CD14-positive monocyte (primary cell): Measurements from ENCODE around the gene FSHR. TPM values are rescaled to one million over a fixed set of nuclear protein-coding genes. Genes with fewer than 3 reads are reported as not detected.

Source experiments
- DNase-seq, 3 donors: peaks; one replicate each; pipeline ENCODE4 v3.0.0-alpha.2; 2011 to 2022
- H2AFZ ChIP-seq: 2 replicates; pipeline ENCODE4 v1.6.0; 2012; ENCODE audit warnings: mild to moderate bottlenecking, low read depth, low read length, inconsistent platforms; ENCODE audit not compliant: insufficient read depth, poor library complexity, severe bottlenecking
- H3K27ac ChIP-seq, 2 donors: 1 replicate in 1 of 2; 2 replicates in 1 of 2; pipeline ENCODE4 v1.5.1; 2012 to 2013; ENCODE audit warnings: low read length in 2 of 2, control low read depth in 1 of 2, inconsistent platforms in 1 of 2, low read depth in 1 of 2, mild to moderate bottlenecking in 1 of 2
- H3K27me3 ChIP-seq, 2 donors: one replicate each; pipeline versions ENCODE4 v1.6.0 to v1.6.1; 2011 to 2013; ENCODE audit warnings: low read length in 2 of 2; ENCODE audit not compliant: control insufficient read depth in 2 of 2, insufficient read depth in 2 of 2
- H3K36me3 ChIP-seq, 2 donors: replicated peaks in 1 of 2; 1 replicate in 1 of 2; 2 replicates in 1 of 2; pipeline versions ENCODE4 v1.5.1 to v1.6.1; 2012 to 2013; ENCODE audit warnings: low read length in 2 of 2, control low read depth in 1 of 2, inconsistent platforms in 1 of 2, mild to moderate bottlenecking in 1 of 2; ENCODE audit not compliant: insufficient read depth in 2 of 2, control insufficient read depth in 1 of 2
- H3K4me1 ChIP-seq, 2 donors: 1 replicate in 1 of 2; 2 replicates in 1 of 2; pipeline versions ENCODE4 v1.5.1 to v1.6.1; 2012 to 2013; ENCODE audit warnings: low read length in 2 of 2, control low read depth in 1 of 2, inconsistent platforms in 1 of 2, mild to moderate bottlenecking in 1 of 2, moderate library complexity in 1 of 2; ENCODE audit not compliant: insufficient read depth in 2 of 2, control insufficient read depth in 1 of 2
- H3K4me2 ChIP-seq: replicated peaks from 2 replicates; pipeline ENCODE3; 2012; ENCODE audit warnings: low read length, moderate library complexity, mild to moderate bottlenecking; ENCODE audit not compliant: poor library complexity, severe bottlenecking; ENCODE audit errors: extremely low read depth
- H3K4me3 ChIP-seq, 3 experiments: fragments of 200-600 bp in 1 of 3; sonication (generic) in 1 of 3; replicated peaks in 1 of 3; 1 replicate in 2 of 3; 2 replicates in 1 of 3; pipeline ENCODE4 v1.5.1; 2011 to 2013; ENCODE audit warnings: low read length in 3 of 3, mild to moderate bottlenecking in 3 of 3, control low read depth in 2 of 3, low read depth in 2 of 3, inconsistent platforms in 1 of 3, moderate library complexity in 1 of 3
- H3K79me2 ChIP-seq: 2 replicates; pipeline ENCODE4 v1.6.0; 2012; ENCODE audit warnings: mild to moderate bottlenecking, control low read depth, inconsistent platforms, low read length, moderate library complexity; ENCODE audit not compliant: insufficient read depth
- H3K9ac ChIP-seq: 2 replicates; pipeline ENCODE4 v1.6.0; 2017; ENCODE audit warnings: low read length, mild to moderate bottlenecking; ENCODE audit not compliant: insufficient read depth, poor library complexity, severe bottlenecking
- H3K9me3 ChIP-seq, 2 donors: replicated peaks in 1 of 2; 1 replicate in 1 of 2; 2 replicates in 1 of 2; pipeline versions ENCODE4 v1.5.1 to v1.6.1; 2012 to 2013; ENCODE audit warnings: low read length in 2 of 2, control low read depth in 1 of 2; ENCODE audit not compliant: control insufficient read depth in 1 of 2, insufficient read depth in 1 of 2
- H4K20me1 ChIP-seq: 2 replicates; pipeline ENCODE4 v1.6.0; 2012; ENCODE audit warnings: mild to moderate bottlenecking, low read length, control low read depth, moderate library complexity; ENCODE audit not compliant: insufficient read depth
- H3K27ac Mint-ChIP-seq, 7 donors: one replicate each; pipeline ENCODE4 v1.8.0; 2020; ENCODE audit warnings: mild to moderate bottlenecking in 7 of 7, mixed read lengths in 7 of 7, moderate library complexity in 6 of 7, inconsistent platforms in 2 of 7
- H3K27me3 Mint-ChIP-seq, 3 donors: one replicate each; pipeline ENCODE4 v1.8.0; 2021 to 2022; ENCODE audit warnings: low read depth in 3 of 3, mild to moderate bottlenecking in 3 of 3, mixed read lengths in 3 of 3, moderate library complexity in 3 of 3, inconsistent platforms in 1 of 3
- H3K36me3 Mint-ChIP-seq, 2 donors: one replicate each; pipeline ENCODE4 v1.8.0; 2020; ENCODE audit warnings: mixed read lengths in 2 of 2, inconsistent platforms in 1 of 2, mild to moderate bottlenecking in 1 of 2
- H3K4me1 Mint-ChIP-seq: one replicate; pipeline ENCODE4 v1.8.0; 2020; ENCODE audit warnings: mild to moderate bottlenecking, mixed read lengths
- H3K4me3 Mint-ChIP-seq, 2 donors: one replicate each; pipeline ENCODE4 v1.8.0; 2020; ENCODE audit warnings: mild to moderate bottlenecking in 2 of 2, mixed read lengths in 2 of 2, moderate library complexity in 1 of 2
- H3K9me3 Mint-ChIP-seq, 7 donors: one replicate each; pipeline ENCODE4 v1.8.0; 2020 to 2022; ENCODE audit warnings: mixed read lengths in 7 of 7, mild to moderate bottlenecking in 6 of 7, moderate library complexity in 6 of 7, inconsistent platforms in 2 of 7
- WGBS: methylation state at CpG from one replicate; pipeline ENCODE4 v1.1.5; 2013; ENCODE audit warnings: missing lambda C conversion rate; ENCODE audit not compliant: insufficient coverage; 5-methylcytosine and 5-hydroxymethylcytosine counted together
- intact Hi-C, 2 donors: fragments of 100-400 bp; cut with micrococcal nuclease; formaldehyde crosslinking; loops; one replicate each; pipeline versions ENCODE4 v1.15.0 to v1.15.1; 2023
- polyA plus RNA-seq, 3 donors: library from polyadenylated mRNA; depleted of rRNA in 1 of 3; unstranded in 2 of 3; stranded (reverse) in 1 of 3; fragments of 300-500 nt in 2 of 3; fragments of >200 nt in 1 of 3; fragmentation: Illumina TruSeq in 2 of 3; gene quantifications; 1 replicate in 2 of 3; 2 replicates in 1 of 3; pipeline ENCODE4 v1.2.3, GENCODE V29; 2012 to 2021
- TF ChIP-seq, protein P1 (sequence below): fragments of 200-600 bp; IDR thresholded peaks from one replicate; pipeline ENCODE4 v1.8.0; 2022; ENCODE audit warnings: antibody characterized with exemption, mild to moderate bottlenecking

Gene FSHR
- polyA plus RNA-seq, 3 donors: not detected

DNA sequence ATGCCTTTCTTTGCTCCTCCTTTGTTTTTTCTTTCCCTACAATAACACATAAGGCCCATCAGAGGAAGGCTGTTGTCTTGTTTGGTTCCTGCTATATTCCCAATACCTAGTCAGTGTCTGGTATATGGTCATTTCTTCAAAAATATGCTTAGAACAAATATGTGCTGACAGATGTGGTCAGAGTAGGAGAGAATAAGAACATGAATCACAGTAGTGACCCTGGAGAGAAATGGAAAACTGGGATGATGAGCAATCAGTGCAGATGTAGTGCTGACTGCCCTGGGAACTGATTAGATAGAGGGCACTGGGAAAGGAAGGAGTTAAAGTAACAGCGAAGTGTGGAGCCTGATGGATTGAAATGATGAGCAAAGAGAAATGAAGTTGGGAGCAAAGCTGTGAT lies 209.4 kb downstream of the FSHR start:
- no peaks in the 10 kb centered on the region for H3K4me1 Mint-ChIP-seq
- no peaks in the 10 kb centered on the region for H3K36me3 Mint-ChIP-seq
- Histone ChIP-seq H3K36me3 (no peaks in the 10 kb centered on the region), H2AFZ (no peak overlapping the region), H3K4me1 (no peaks in the 10 kb centered on the region), H3K4me2 (no peak overlapping the region), H3K79me2 (no peaks in the 10 kb centered on the region), H3K27ac (no peak overlapping the region), H3K9me3 (no peaks in the 10 kb centered on the region), H3K9ac (no peak overlapping the region), H3K27me3 (peaks cover 0 to 2% of the 10 kb centered on the region in 2 donors), H4K20me1 (no peaks in the 10 kb centered on the region), H3K4me3 (no peak overlapping the region)
- intact Hi-C loops: loop anchor here in 1 of 2 donors (5.0 kb wide), 1 partner anchor 1547 kb away; no protein-coding TSS in a partner anchor
- DNase-seq: no peak
- H3K9me3 Mint-ChIP-seq: no peaks in the 10 kb centered on the region
- WGBS: 92% methylated on average over 1 of the region's 1 CpG
- no peak overlapping the region for H3K27ac Mint-ChIP-seq
- TF ChIP-seq, protein P1, sequence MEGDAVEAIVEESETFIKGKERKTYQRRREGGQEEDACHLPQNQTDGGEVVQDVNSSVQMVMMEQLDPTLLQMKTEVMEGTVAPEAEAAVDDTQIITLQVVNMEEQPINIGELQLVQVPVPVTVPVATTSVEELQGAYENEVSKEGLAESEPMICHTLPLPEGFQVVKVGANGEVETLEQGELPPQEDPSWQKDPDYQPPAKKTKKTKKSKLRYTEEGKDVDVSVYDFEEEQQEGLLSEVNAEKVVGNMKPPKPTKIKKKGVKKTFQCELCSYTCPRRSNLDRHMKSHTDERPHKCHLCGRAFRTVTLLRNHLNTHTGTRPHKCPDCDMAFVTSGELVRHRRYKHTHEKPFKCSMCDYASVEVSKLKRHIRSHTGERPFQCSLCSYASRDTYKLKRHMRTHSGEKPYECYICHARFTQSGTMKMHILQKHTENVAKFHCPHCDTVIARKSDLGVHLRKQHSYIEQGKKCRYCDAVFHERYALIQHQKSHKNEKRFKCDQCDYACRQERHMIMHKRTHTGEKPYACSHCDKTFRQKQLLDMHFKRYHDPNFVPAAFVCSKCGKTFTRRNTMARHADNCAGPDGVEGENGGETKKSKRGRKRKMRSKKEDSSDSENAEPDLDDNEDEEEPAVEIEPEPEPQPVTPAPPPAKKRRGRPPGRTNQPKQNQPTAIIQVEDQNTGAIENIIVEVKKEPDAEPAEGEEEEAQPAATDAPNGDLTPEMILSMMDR: no peak
- peaks cover 0 to 5% (median 3%) of the 10 kb centered on the region in 3 donors for H3K27me3 Mint-ChIP-seq
- no peak overlapping the region for H3K4me3 Mint-ChIP-seq

DNA sequence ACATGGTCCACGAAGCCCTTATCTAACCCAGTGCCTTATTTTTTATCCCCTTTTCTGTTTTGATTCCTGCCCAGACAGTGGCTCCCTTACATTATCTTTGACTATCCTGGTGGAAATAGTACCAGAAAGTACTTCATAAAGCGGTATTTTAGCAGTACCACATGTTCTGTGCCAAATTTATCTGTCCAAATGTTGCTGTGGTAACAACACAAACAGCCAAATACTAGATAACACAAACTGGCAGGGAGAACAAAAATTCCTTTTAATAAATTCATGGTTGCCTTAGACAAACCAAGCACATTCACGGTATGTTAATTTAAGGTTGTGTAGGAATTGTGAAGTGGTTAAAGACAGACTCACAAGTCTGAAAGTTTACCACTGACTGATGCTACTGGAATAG lies 210.9 kb downstream of the FSHR start:
- no peak overlapping the region for H3K4me2 ChIP-seq
- no CpG with 5 or more reads among the region's 3 CpGs for WGBS
- no peak overlapping the region for H2AFZ ChIP-seq
- H3K9ac ChIP-seq: no peak overlapping the region
- Mint-ChIP-seq H3K36me3 (no peaks in the 10 kb centered on the region), H3K9me3 (no peaks in the 10 kb centered on the region), H3K27ac (no peak overlapping the region), H3K4me1 (no peaks in the 10 kb centered on the region), H3K27me3 (peaks cover 0 to 3% (median 1%) of the 10 kb centered on the region in 3 donors), H3K4me3 (no peak overlapping the region)
- DNase-seq: no peak
- intact Hi-C loops: no loop called here
- H3K79me2 ChIP-seq: no peaks in the 10 kb centered on the region
- H3K4me1 ChIP-seq: no peaks in the 10 kb centered on the region
- TF ChIP-seq, protein P1: no peak
- H3K9me3 ChIP-seq: no peaks in the 10 kb centered on the region
- H4K20me1 ChIP-seq: no peaks in the 10 kb centered on the region
- H3K27me3 ChIP-seq: peaks cover 0 to 2% of the 10 kb centered on the region in 2 donors
- H3K27ac ChIP-seq: no peak overlapping the region
- H3K4me3 ChIP-seq: no peak overlapping the region
- H3K36me3 ChIP-seq: no peaks in the 10 kb centered on the region
